HEK293T (cell line): Measurements from ENCODE around the gene PGA4.
"Not testable (repeated sequence)": the region's sequence is repeated elsewhere in the genome, so short reads cannot be mapped to it uniquely, and the experiment has no call there.

ENCODE experiments used
- BHLHE40 ChIP-seq: fragments of 450-650 bp; IDR thresholded peaks from 2 replicates; pipeline ENCODE4 v1.6.1; 2016; ENCODE audit warnings: mild to moderate bottlenecking, moderate library complexity, borderline replicate concordance
- ELF4 ChIP-seq: fragments of 450-650 bp; IDR thresholded peaks from 2 replicates; pipeline ENCODE4 v1.6.1; 2017; ENCODE audit warnings: antibody characterized with exemption
- FOXK2 ChIP-seq: fragments of 450-650 bp; IDR thresholded peaks from 2 replicates; pipeline ENCODE4 v1.6.1; 2016; ENCODE audit warnings: mild to moderate bottlenecking
- FOXM1 ChIP-seq: fragments of 450-650 bp; IDR thresholded peaks from 2 replicates; pipeline ENCODE4 v1.6.1; 2017; ENCODE audit warnings: mild to moderate bottlenecking, borderline replicate concordance
- HDGF ChIP-seq: fragments of 450-650 bp; IDR thresholded peaks from 2 replicates; pipeline ENCODE4 v1.6.1; 2017; ENCODE audit warnings: antibody characterized with exemption, borderline replicate concordance
- PKNOX1 ChIP-seq: fragments of 450-650 bp; IDR thresholded peaks from 2 replicates; pipeline ENCODE4 v1.6.1; 2016
- SP1 ChIP-seq: fragments of 450-650 bp; IDR thresholded peaks from 2 replicates; pipeline ENCODE4 v1.6.1; 2017

- not testable (repeated sequence) for TF ChIP-seq BHLHE40, FOXM1, FOXK2, ELF4, SP1, PKNOX1, HDGF
Measured at GRCh38 chr11:61210629-61211028, 11.5 kb upstream of the PGA4 start.
